HEK293 (cell line): Measurements from ENCODE around the gene EXOC8.
A peak's percentile ranks its signal among the peaks of the same experiment; 100 is the strongest.

ENCODE experiments used
- CTCF ChIA-PET: fragments of 350-600 bp; formaldehyde crosslinking; extraction: SDS; loops from one replicate; lab custom pipeline; 2021; ENCODE audit warnings: antibody characterized with exemption; lab: Yijun Ruan, JAX
- POLR2A ChIA-PET: fragments of 300-600 bp; formaldehyde crosslinking; extraction: SDS; loops from one replicate; lab custom pipeline; 2020; ENCODE audit warnings: antibody characterized with exemption, inconsistent platforms; lab: Yijun Ruan, JAX
- H3K27ac ChIP-seq: fragments of 200-500 bp; sonication (Bioruptor generic); 2 replicates; pipeline ENCODE4 v1.5.1; 2014; ENCODE audit warnings: low read depth, low read length, control low read depth, inconsistent platforms; ENCODE audit errors: extremely low read depth
- H3K36me3 ChIP-seq, 2 experiments: fragments of 200-500 bp in 1 of 2; sonication (Bioruptor generic) in 1 of 2; 1 replicate in 1 of 2; 2 replicates in 1 of 2; pipeline ENCODE4 v1.5.1; 2014 to 2017; ENCODE audit warnings: inconsistent platforms in 2 of 2, low read length in 2 of 2; ENCODE audit not compliant: control insufficient read depth in 2 of 2, insufficient read depth in 1 of 2
- H3K4me1 ChIP-seq: fragments of 200-500 bp; sonication (Bioruptor generic); 2 replicates; pipeline ENCODE4 v1.5.1; 2014; ENCODE audit warnings: mild to moderate bottlenecking, low read length, inconsistent platforms; ENCODE audit not compliant: control insufficient read depth, insufficient read depth
- H3K4me3 ChIP-seq: 2 replicates; pipeline ENCODE4 v1.5.1; 2011; ENCODE audit warnings: low read depth, mild to moderate bottlenecking, control low read depth, low read length, moderate library complexity
- H3K9me3 ChIP-seq: fragments of 200-500 bp; sonication (Bioruptor generic); 2 replicates; pipeline ENCODE4 v1.5.1; 2014; ENCODE audit warnings: low read depth, low read length, inconsistent platforms; ENCODE audit not compliant: control insufficient read depth, insufficient read depth
- BCL11B ChIP-seq: fragments of 450-650 bp; formaldehyde crosslinking; IDR thresholded peaks from 2 replicates; pipeline ENCODE4 v1.5.1; 2016; ENCODE audit warnings: low read depth, missing biosample characterization, missing genetic modification characterization
- HOXC10 ChIP-seq: sonication (generic); formaldehyde crosslinking; IDR thresholded peaks from 2 replicates; pipeline ENCODE4 v1.8.1; 2023; ENCODE audit warnings: mild to moderate bottlenecking, missing genetic modification reagents
- ZNF112 ChIP-seq: fragments of 450-650 bp; formaldehyde crosslinking; IDR thresholded peaks from 2 replicates; pipeline ENCODE4 v1.5.0; 2017; ENCODE audit warnings: missing biosample characterization, missing genetic modification characterization
- ZNF133 ChIP-seq: fragments of 450-650 bp; formaldehyde crosslinking; IDR thresholded peaks from 2 replicates; pipeline ENCODE4 v1.5.1; 2016; ENCODE audit warnings: missing biosample characterization, missing genetic modification characterization
- ZNF341 ChIP-seq: fragments of 450-650 bp; formaldehyde crosslinking; IDR thresholded peaks from 2 replicates; pipeline ENCODE4; 2016; ENCODE audit warnings: low read depth, missing biosample characterization, missing genetic modification characterization
- ZNF354C ChIP-seq: fragments of 450-650 bp; formaldehyde crosslinking; IDR thresholded peaks from 2 replicates; pipeline ENCODE4 v1.5.1; 2016; ENCODE audit warnings: missing biosample characterization, missing genetic modification characterization, low read depth, borderline replicate concordance
- ZNF366 ChIP-seq: fragments of 450-650 bp; formaldehyde crosslinking; conservative IDR thresholded peaks from 2 replicates; pipeline ENCODE4 v1.5.1; 2016; ENCODE audit warnings: missing biosample characterization, missing genetic modification characterization
- ZNF433 ChIP-seq: fragments of 450-650 bp; formaldehyde crosslinking; IDR thresholded peaks from 2 replicates; pipeline ENCODE4 v1.5.1; 2016; ENCODE audit warnings: missing biosample characterization, missing genetic modification characterization, low read depth
- ZNF510 ChIP-seq: fragments of 450-650 bp; formaldehyde crosslinking; IDR thresholded peaks from 2 replicates; pipeline ENCODE4 v1.5.1; 2018; ENCODE audit warnings: mild to moderate bottlenecking, missing genetic modification characterization, missing biosample characterization; ENCODE audit not compliant: insufficient replicate concordance
- ZNF514 ChIP-seq: fragments of 450-650 bp; formaldehyde crosslinking; IDR thresholded peaks from 2 replicates; pipeline ENCODE4 v1.5.1; 2016; ENCODE audit warnings: missing biosample characterization, missing genetic modification characterization
- ZNF530 ChIP-seq: fragments of 450-650 bp; formaldehyde crosslinking; IDR thresholded peaks from 2 replicates; pipeline ENCODE4 v1.5.1; 2016; ENCODE audit warnings: low read depth, missing biosample characterization, missing genetic modification characterization
- ZNF548 ChIP-seq: fragments of 450-650 bp; formaldehyde crosslinking; IDR thresholded peaks from 2 replicates; pipeline ENCODE4 v1.5.1; 2016; ENCODE audit warnings: missing biosample characterization, missing genetic modification characterization
- ZNF558 ChIP-seq: fragments of 450-650 bp; formaldehyde crosslinking; IDR thresholded peaks from 2 replicates; pipeline ENCODE4 v1.5.1; 2016; ENCODE audit warnings: missing biosample characterization, missing genetic modification characterization
- ZNF600 ChIP-seq: fragments of 450-650 bp; formaldehyde crosslinking; IDR thresholded peaks from 2 replicates; pipeline ENCODE4 v1.5.1; 2016; ENCODE audit warnings: missing biosample characterization, missing genetic modification characterization
- ZNF621 ChIP-seq: fragments of 450-650 bp; formaldehyde crosslinking; IDR thresholded peaks from 2 replicates; pipeline ENCODE4 v1.5.1; 2017; ENCODE audit warnings: missing biosample characterization, missing genetic modification characterization
- TF ChIP-seq, protein P1 (sequence below): fragments of 450-650 bp; formaldehyde crosslinking; IDR thresholded peaks from 2 replicates; pipeline ENCODE4 v1.5.1; 2016; ENCODE audit warnings: missing biosample characterization, missing genetic modification characterization, borderline replicate concordance
- TF ChIP-seq, protein P2 (sequence below): fragments of 450-650 bp; formaldehyde crosslinking; IDR thresholded peaks from 2 replicates; pipeline ENCODE4 v1.5.1; 2016; ENCODE audit warnings: missing biosample characterization, missing genetic modification characterization
- TF ChIP-seq, protein P3 (sequence below): IDR thresholded peaks from 2 replicates; pipeline ENCODE4 v1.6.1; 2011; ENCODE audit warnings: mild to moderate bottlenecking, low read depth, low read length, borderline replicate concordance
- TF ChIP-seq, protein P4 (sequence below): fragments of 450-650 bp; IDR thresholded peaks from 2 replicates; pipeline ENCODE4 v1.5.1; 2018; ENCODE audit warnings: missing biosample characterization, mild to moderate bottlenecking, missing genetic modification characterization
- TF ChIP-seq, protein P5 (sequence below): fragments of 450-650 bp; formaldehyde crosslinking; IDR thresholded peaks from 2 replicates; pipeline ENCODE4 v1.5.1; 2017; ENCODE audit warnings: missing biosample characterization, missing genetic modification characterization
- TF ChIP-seq, protein P6 (sequence below): fragments of 450-650 bp; formaldehyde crosslinking; IDR thresholded peaks from 2 replicates; pipeline ENCODE4 v1.5.1; 2016; ENCODE audit warnings: missing biosample characterization, missing genetic modification characterization, low read depth

Gene EXOC8

DNA sequence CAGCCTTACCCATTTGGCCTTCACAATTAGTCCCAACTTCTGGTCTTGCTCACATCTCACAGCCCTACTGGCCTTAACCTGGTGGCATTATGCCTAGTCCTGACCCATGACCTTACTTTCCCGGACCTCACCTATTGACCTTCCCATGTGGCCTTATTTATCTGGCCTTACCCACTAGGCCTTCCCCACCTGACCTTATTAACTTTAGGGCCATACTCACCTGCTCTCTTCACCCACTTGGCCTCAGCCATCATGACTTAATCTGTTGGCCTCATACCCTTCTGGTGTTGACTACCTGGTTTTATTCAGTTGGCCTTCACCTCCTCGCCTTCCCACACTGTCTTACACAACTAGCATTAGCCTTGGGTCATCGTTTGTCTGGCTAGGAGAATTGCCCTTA lies 35.7 kb downstream of the EXOC8 start:
- H3K36me3 ChIP-seq, result no peaks in the 10 kb centered on the region
- POLR2A ChIA-PET, result no interaction called here
- TF ChIP-seq, protein P1, sequence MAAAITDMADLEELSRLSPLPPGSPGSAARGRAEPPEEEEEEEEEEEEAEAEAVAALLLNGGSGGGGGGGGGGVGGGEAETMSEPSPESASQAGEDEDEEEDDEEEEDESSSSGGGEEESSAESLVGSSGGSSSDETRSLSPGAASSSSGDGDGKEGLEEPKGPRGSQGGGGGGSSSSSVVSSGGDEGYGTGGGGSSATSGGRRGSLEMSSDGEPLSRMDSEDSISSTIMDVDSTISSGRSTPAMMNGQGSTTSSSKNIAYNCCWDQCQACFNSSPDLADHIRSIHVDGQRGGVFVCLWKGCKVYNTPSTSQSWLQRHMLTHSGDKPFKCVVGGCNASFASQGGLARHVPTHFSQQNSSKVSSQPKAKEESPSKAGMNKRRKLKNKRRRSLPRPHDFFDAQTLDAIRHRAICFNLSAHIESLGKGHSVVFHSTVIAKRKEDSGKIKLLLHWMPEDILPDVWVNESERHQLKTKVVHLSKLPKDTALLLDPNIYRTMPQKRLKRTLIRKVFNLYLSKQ (tag by site-specific recombination), result no peak
- TF ChIP-seq BCL11B (tag by site-specific recombination) (peak; percentile 49; the same call in 1 of the 2 replicates), ZNF558 (no peak)
- TF ChIP-seq, all 188 proteins: peak for 1

DNA sequence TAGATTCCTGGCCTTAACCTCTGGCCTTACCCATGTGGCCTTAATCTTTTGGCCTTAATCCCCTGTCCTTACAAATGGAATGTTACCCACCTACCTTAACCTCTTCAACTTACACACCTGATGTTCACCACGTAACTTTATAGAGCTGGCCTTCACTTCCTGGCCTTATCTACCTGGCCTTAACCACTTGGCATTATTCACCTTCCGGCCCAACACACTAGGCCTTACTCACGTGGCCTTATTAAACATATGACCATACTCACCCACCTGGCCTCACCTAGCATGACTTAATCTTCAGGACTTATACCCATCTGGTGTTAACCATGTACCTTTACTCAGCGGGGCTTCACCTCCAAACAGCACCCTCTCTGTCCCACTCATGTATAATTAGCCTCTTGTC lies 41.7 kb downstream of the EXOC8 start:
- ChIA-PET POLR2A (interaction anchor here (0.6 kb wide), 1 partner anchor 59 kb away, joined by 3 read pairs; no protein-coding TSS in a partner anchor), CTCF (no interaction called here)
- H3K9me3 ChIP-seq, result no peaks in the 10 kb centered on the region
- H3K36me3 ChIP-seq, result no peaks in the 10 kb centered on the region
- H3K4me3 ChIP-seq, result no peak overlapping the region
- no peak for TF ChIP-seq ZNF530 (tag by site-specific recombination)
- TF ChIP-seq ZNF548 (tag by site-specific recombination), result no peak
- no peak for TF ChIP-seq ZNF514 (tag by site-specific recombination)
- no peak for TF ChIP-seq ZNF600 (tag by site-specific recombination)
- no peak for TF ChIP-seq ZNF112 (tag by site-specific recombination)
- TF ChIP-seq ZNF621 (tag by site-specific recombination), result no peak
- no peak for TF ChIP-seq ZNF341 (tag by site-specific recombination)
- no peaks in the 10 kb centered on the region for H3K4me1 ChIP-seq
- no peak overlapping the region for H3K27ac ChIP-seq

More for the DNA sequence above, 35.7 kb downstream of the EXOC8 start:
- no peak overlapping the region for H3K4me3 ChIP-seq
- no peak overlapping the region for H3K27ac ChIP-seq
- H3K9me3 ChIP-seq, result no peaks in the 10 kb centered on the region
- no peaks in the 10 kb centered on the region for H3K4me1 ChIP-seq
- CTCF ChIA-PET, result interaction anchor here (0.6 kb wide), 1 partner anchor 681 kb away, joined by 3 read pairs; no protein-coding TSS in a partner anchor

DNA sequence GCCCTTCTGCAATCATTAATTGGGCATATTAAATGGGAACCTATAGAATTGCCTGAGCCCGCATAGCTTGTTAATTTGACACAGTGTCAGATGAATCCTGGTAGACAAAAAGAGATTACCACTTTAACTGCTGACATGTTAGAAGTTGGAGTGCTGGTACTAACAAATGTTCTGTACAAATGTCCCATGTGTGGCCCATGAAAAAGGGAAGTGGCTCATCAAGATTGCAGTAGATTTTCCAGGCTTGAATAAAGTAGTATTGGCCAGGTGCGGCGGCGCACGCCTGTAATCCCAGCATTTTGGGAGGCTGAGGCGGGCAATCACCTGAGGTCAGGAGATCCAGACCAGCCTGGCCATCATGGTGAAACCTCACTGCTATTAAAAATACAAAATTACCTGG lies 51.0 kb downstream of the EXOC8 start:
- TF ChIP-seq ZNF433 (tag by site-specific recombination) (no peak), ZNF354C (tag by site-specific recombination) (no peak), HOXC10 (CRISPR knock-in tag) (no peak), ZNF558 (no peak), ZNF366 (tag by site-specific recombination) (no peak), ZNF133 (no peak), ZNF510 (tag by site-specific recombination) (no peak)
- TF ChIP-seq, protein P2, sequence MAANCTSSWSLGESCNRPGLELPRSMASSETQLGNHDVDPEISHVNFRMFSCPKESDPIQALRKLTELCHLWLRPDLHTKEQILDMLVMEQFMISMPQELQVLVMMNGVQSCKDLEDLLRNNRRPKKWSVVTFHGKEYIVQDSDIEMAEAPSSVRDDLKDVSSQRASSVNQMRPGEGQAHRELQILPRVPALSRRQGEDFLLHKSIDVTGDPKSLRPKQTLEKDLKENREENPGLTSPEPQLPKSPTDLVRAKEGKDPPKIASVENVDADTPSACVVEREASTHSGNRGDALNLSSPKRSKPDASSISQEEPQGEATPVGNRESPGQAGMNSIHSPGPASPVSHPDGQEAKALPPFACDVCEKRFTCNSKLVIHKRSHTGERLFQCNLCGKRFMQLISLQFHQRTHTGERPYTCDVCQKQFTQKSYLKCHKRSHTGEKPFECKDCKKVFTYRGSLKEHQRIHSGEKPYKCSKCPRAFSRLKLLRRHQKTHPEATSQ, result no peak
- TF ChIP-seq, protein P3, sequence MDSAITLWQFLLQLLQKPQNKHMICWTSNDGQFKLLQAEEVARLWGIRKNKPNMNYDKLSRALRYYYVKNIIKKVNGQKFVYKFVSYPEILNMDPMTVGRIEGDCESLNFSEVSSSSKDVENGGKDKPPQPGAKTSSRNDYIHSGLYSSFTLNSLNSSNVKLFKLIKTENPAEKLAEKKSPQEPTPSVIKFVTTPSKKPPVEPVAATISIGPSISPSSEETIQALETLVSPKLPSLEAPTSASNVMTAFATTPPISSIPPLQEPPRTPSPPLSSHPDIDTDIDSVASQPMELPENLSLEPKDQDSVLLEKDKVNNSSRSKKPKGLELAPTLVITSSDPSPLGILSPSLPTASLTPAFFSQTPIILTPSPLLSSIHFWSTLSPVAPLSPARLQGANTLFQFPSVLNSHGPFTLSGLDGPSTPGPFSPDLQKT, result no peak
- TF ChIP-seq, protein P4, sequence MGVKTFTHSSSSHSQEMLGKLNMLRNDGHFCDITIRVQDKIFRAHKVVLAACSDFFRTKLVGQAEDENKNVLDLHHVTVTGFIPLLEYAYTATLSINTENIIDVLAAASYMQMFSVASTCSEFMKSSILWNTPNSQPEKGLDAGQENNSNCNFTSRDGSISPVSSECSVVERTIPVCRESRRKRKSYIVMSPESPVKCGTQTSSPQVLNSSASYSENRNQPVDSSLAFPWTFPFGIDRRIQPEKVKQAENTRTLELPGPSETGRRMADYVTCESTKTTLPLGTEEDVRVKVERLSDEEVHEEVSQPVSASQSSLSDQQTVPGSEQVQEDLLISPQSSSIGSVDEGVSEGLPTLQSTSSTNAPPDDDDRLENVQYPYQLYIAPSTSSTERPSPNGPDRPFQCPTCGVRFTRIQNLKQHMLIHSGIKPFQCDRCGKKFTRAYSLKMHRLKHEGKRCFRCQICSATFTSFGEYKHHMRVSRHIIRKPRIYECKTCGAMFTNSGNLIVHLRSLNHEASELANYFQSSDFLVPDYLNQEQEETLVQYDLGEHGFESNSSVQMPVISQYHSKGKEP (tag by site-specific recombination), result no peak
- TF ChIP-seq, protein P5, sequence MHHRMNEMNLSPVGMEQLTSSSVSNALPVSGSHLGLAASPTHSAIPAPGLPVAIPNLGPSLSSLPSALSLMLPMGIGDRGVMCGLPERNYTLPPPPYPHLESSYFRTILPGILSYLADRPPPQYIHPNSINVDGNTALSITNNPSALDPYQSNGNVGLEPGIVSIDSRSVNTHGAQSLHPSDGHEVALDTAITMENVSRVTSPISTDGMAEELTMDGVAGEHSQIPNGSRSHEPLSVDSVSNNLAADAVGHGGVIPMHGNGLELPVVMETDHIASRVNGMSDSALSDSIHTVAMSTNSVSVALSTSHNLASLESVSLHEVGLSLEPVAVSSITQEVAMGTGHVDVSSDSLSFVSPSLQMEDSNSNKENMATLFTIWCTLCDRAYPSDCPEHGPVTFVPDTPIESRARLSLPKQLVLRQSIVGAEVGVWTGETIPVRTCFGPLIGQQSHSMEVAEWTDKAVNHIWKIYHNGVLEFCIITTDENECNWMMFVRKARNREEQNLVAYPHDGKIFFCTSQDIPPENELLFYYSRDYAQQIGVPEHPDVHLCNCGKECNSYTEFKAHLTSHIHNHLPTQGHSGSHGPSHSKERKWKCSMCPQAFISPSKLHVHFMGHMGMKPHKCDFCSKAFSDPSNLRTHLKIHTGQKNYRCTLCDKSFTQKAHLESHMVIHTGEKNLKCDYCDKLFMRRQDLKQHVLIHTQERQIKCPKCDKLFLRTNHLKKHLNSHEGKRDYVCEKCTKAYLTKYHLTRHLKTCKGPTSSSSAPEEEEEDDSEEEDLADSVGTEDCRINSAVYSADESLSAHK, result no peak
- TF ChIP-seq, protein P6, sequence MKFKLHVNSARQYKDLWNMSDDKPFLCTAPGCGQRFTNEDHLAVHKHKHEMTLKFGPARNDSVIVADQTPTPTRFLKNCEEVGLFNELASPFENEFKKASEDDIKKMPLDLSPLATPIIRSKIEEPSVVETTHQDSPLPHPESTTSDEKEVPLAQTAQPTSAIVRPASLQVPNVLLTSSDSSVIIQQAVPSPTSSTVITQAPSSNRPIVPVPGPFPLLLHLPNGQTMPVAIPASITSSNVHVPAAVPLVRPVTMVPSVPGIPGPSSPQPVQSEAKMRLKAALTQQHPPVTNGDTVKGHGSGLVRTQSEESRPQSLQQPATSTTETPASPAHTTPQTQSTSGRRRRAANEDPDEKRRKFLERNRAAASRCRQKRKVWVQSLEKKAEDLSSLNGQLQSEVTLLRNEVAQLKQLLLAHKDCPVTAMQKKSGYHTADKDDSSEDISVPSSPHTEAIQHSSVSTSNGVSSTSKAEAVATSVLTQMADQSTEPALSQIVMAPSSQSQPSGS (tag by site-specific recombination), result no peak
- CTCF ChIA-PET, result no interaction called here
- POLR2A ChIA-PET, result no interaction called here
- no peak overlapping the region for H3K27ac ChIP-seq
- H3K36me3 ChIP-seq, result no peaks in the 10 kb centered on the region
- no peaks in the 10 kb centered on the region for H3K9me3 ChIP-seq
- no peaks in the 10 kb centered on the region for H3K4me1 ChIP-seq
- H3K4me3 ChIP-seq, result no peak overlapping the region
